SK-N-SH treated with all-trans-retinoic acid at 6 μM for 48 hours (cell line): ENCODE data around the gene PACSIN2.

ENCODE experiments used
- ARNTL ChIP-seq: fragments of 450-650 bp; formaldehyde crosslinking; IDR thresholded peaks from 2 replicates; pipeline ENCODE4 v1.5.0; 2020; ENCODE audit warnings: low read depth, mild to moderate bottlenecking, moderate library complexity, borderline replicate concordance
- CSDC2 ChIP-seq: fragments of 250-450 bp; sonication (Bioruptor Pico); IDR thresholded peaks from 2 replicates; pipeline ENCODE4 v1.5.0; 2020; ENCODE audit warnings: mild to moderate bottlenecking, moderate library complexity
- ESRRG ChIP-seq: fragments of 250-450 bp; sonication (Bioruptor Pico); IDR thresholded peaks from 2 replicates; pipeline ENCODE4 v1.6.1; 2021; ENCODE audit warnings: mild to moderate bottlenecking
- ISL1 ChIP-seq: fragments of 250-450 bp; sonication (Bioruptor Pico); IDR thresholded peaks from 2 replicates; pipeline ENCODE4 v2.1.2; 2022; ENCODE audit warnings: mild to moderate bottlenecking, moderate library complexity
- RARB ChIP-seq: fragments of 250-450 bp; sonication (Bioruptor Pico); IDR thresholded peaks from 2 replicates; pipeline ENCODE4 v1.8.0; 2021; ENCODE audit warnings: mild to moderate bottlenecking, moderate library complexity
- TOX ChIP-seq: fragments of 250-450 bp; sonication (Bioruptor Pico); IDR thresholded peaks from 2 replicates; pipeline ENCODE4 v1.8.0; 2021; ENCODE audit warnings: mild to moderate bottlenecking, moderate library complexity, borderline replicate concordance
- ZC3H10 ChIP-seq: fragments of 250-450 bp; sonication (Bioruptor Pico); IDR thresholded peaks from 2 replicates; pipeline ENCODE4 v1.5.1; 2021; ENCODE audit warnings: mild to moderate bottlenecking, moderate library complexity
- TF ChIP-seq, protein P1 (sequence below): fragments of 250-450 bp; sonication (Bioruptor Pico); IDR thresholded peaks from 2 replicates; pipeline ENCODE4 v1.5.1; 2020; ENCODE audit warnings: low read depth, mild to moderate bottlenecking, moderate library complexity
- TF ChIP-seq, protein P2 (sequence below): fragments of 250-450 bp; sonication (Bioruptor Pico); IDR thresholded peaks from 2 replicates; pipeline ENCODE4 v1.5.1; 2021; ENCODE audit warnings: mild to moderate bottlenecking, moderate library complexity
- TF ChIP-seq, protein P3 (sequence below): fragments of 250-450 bp; sonication (Bioruptor Pico); IDR thresholded peaks from 2 replicates; pipeline ENCODE4 v1.8.0; 2021; ENCODE audit warnings: low read depth, mild to moderate bottlenecking, moderate library complexity, borderline replicate concordance

DNA sequence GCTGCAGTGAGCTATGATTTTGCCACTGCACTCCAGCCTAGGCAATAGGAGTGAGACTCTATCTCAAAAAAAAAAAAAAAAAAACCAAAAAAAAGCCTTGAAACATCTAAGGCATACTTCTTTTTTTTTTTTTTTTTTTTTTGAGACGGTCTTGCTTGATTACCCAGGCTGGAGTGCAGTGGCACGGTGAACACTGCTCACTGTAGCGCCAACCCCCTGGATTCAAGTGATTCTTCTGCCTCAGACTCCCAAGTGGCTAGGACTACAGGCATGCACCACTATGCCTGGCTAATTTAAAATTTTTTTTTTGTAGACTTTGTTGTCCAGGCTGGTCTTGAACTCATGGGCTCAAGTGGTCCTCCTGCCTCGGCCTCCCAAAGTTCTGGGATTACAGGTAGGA lies 177.4 kb downstream of the PACSIN2 start:
- TF ChIP-seq ARNTL (no peak), ESRRG (CRISPR knock-in tag) (no peak), TOX (no peak), CSDC2 (no peak), ZC3H10 (no peak), ISL1 (CRISPR knock-in tag) (no peak), RARB (CRISPR knock-in tag) (no peak)
- TF ChIP-seq, protein P1, sequence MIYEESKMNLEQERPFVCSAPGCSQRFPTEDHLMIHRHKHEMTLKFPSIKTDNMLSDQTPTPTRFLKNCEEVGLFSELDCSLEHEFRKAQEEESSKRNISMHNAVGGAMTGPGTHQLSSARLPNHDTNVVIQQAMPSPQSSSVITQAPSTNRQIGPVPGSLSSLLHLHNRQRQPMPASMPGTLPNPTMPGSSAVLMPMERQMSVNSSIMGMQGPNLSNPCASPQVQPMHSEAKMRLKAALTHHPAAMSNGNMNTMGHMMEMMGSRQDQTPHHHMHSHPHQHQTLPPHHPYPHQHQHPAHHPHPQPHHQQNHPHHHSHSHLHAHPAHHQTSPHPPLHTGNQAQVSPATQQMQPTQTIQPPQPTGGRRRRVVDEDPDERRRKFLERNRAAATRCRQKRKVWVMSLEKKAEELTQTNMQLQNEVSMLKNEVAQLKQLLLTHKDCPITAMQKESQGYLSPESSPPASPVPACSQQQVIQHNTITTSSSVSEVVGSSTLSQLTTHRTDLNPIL (CRISPR knock-in tag): no peak
- TF ChIP-seq, protein P2, sequence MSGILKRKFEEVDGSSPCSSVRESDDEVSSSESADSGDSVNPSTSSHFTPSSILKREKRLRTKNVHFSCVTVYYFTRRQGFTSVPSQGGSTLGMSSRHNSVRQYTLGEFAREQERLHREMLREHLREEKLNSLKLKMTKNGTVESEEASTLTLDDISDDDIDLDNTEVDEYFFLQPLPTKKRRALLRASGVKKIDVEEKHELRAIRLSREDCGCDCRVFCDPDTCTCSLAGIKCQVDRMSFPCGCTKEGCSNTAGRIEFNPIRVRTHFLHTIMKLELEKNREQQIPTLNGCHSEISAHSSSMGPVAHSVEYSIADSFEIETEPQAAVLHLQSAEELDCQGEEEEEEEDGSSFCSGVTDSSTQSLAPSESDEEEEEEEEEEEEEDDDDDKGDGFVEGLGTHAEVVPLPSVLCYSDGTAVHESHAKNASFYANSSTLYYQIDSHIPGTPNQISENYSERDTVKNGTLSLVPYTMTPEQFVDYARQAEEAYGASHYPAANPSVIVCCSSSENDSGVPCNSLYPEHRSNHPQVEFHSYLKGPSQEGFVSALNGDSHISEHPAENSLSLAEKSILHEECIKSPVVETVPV (CRISPR knock-in tag): no peak
- TF ChIP-seq, protein P3, sequence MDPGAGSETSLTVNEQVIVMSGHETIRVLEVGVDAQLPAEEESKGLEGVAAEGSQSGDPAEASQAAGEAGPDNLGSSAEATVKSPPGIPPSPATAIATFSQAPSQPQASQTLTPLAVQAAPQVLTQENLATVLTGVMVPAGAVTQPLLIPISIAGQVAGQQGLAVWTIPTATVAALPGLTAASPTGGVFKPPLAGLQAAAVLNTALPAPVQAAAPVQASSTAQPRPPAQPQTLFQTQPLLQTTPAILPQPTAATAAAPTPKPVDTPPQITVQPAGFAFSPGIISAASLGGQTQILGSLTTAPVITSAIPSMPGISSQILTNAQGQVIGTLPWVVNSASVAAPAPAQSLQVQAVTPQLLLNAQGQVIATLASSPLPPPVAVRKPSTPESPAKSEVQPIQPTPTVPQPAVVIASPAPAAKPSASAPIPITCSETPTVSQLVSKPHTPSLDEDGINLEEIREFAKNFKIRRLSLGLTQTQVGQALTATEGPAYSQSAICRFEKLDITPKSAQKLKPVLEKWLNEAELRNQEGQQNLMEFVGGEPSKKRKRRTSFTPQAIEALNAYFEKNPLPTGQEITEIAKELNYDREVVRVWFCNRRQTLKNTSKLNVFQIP: no peak
